ENCODE results near the gene HRH2.

The HRH2 gene

GRCh38 chr5:175738126-175738525, 80.3 kb downstream of the HRH2 start:
- Mint-ChIP-seq H3K4me1 (ENCODE audit: low read depth) (no peaks in the 10 kb centered on the region), H3K27ac (no peak overlapping the region), H3K4me3 (no peak overlapping the region), H3K9me3 (ENCODE audit: low read depth) (no peaks in the 10 kb centered on the region), H3K36me3 (peaks cover 3% of the 10 kb centered on the region), H3K27me3 (peaks cover 17% of the 10 kb centered on the region)

GRCh38 chr5:175738602-175739133, 80.8 kb downstream of the HRH2 start:
- no peak overlapping the region for H3K4me3 Mint-ChIP-seq
- H3K4me1 Mint-ChIP-seq (ENCODE audit: low read depth), result no peaks in the 10 kb centered on the region
- peaks cover 17% of the 10 kb centered on the region for H3K27me3 Mint-ChIP-seq
- H3K9me3 Mint-ChIP-seq (ENCODE audit: low read depth), result no peaks in the 10 kb centered on the region
- peaks cover 4% of the 10 kb centered on the region for H3K36me3 Mint-ChIP-seq
- no peak overlapping the region for H3K27ac Mint-ChIP-seq

- no peak overlapping the region for H3K27ac Mint-ChIP-seq
- no peaks in the 10 kb centered on the region for H3K9me3 Mint-ChIP-seq (ENCODE audit: low read depth)
- no peak overlapping the region for H3K4me3 Mint-ChIP-seq
- peaks cover 18% of the 10 kb centered on the region for H3K27me3 Mint-ChIP-seq
- H3K4me1 Mint-ChIP-seq (ENCODE audit: low read depth), result no peaks in the 10 kb centered on the region
- peaks cover 4% of the 10 kb centered on the region for H3K36me3 Mint-ChIP-seq
Observed at GRCh38 chr5:175740014-175740413, 82.1 kb downstream of the HRH2 start.

- no peak overlapping the region for H3K4me3 Mint-ChIP-seq
- H3K4me1 Mint-ChIP-seq (ENCODE audit: low read depth), result no peaks in the 10 kb centered on the region
- no peak overlapping the region for H3K27ac Mint-ChIP-seq
- H3K36me3 Mint-ChIP-seq, result peaks cover 4% of the 10 kb centered on the region
- no peaks in the 10 kb centered on the region for H3K9me3 Mint-ChIP-seq (ENCODE audit: low read depth)
- H3K27me3 Mint-ChIP-seq, result peaks cover 18% of the 10 kb centered on the region
Observed at GRCh38 chr5:175741556-175741955, 83.7 kb downstream of the HRH2 start.

GRCh38 chr5:175742290-175742994, 84.6 kb downstream of the HRH2 start:
- H3K36me3 Mint-ChIP-seq, result peaks cover 4% of the 10 kb centered on the region
- H3K27ac Mint-ChIP-seq, result no peak overlapping the region
- no peaks in the 10 kb centered on the region for H3K4me1 Mint-ChIP-seq (ENCODE audit: low read depth)
- no peak overlapping the region for H3K4me3 Mint-ChIP-seq
- peaks cover 18% of the 10 kb centered on the region for H3K27me3 Mint-ChIP-seq
- no peaks in the 10 kb centered on the region for H3K9me3 Mint-ChIP-seq (ENCODE audit: low read depth)

GRCh38 chr5:175743676-175744210, 85.9 kb downstream of the HRH2 start:
- H3K27ac Mint-ChIP-seq, result no peak overlapping the region
- no peaks in the 10 kb centered on the region for H3K4me1 Mint-ChIP-seq (ENCODE audit: low read depth)
- no peak overlapping the region for H3K4me3 Mint-ChIP-seq
- H3K36me3 Mint-ChIP-seq, result peaks cover 4% of the 10 kb centered on the region
- peaks cover 18% of the 10 kb centered on the region for H3K27me3 Mint-ChIP-seq
- H3K9me3 Mint-ChIP-seq (ENCODE audit: low read depth), result no peaks in the 10 kb centered on the region

- H3K4me3 Mint-ChIP-seq, result no peak overlapping the region
- no peaks in the 10 kb centered on the region for H3K9me3 Mint-ChIP-seq (ENCODE audit: low read depth)
- peaks cover 4% of the 10 kb centered on the region for H3K36me3 Mint-ChIP-seq
- H3K27me3 Mint-ChIP-seq, result peaks cover 14% of the 10 kb centered on the region
- no peaks in the 10 kb centered on the region for H3K4me1 Mint-ChIP-seq (ENCODE audit: low read depth)
- no peak overlapping the region for H3K27ac Mint-ChIP-seq
Observed at GRCh38 chr5:175745210-175745609, 87.3 kb downstream of the HRH2 start.

GRCh38 chr5:175746851-175747250, 89.0 kb downstream of the HRH2 start:
- Mint-ChIP-seq H3K36me3 (peaks cover 4% of the 10 kb centered on the region), H3K4me1 (ENCODE audit: low read depth) (no peaks in the 10 kb centered on the region), H3K4me3 (no peak overlapping the region), H3K27ac (no peak overlapping the region), H3K27me3 (peaks cover 10% of the 10 kb centered on the region), H3K9me3 (ENCODE audit: low read depth) (no peaks in the 10 kb centered on the region)

GRCh38 chr5:175747539-175748060, 89.7 kb downstream of the HRH2 start:
- no peak overlapping the region for H3K27ac Mint-ChIP-seq
- no peak overlapping the region for H3K4me3 Mint-ChIP-seq
- peaks cover 4% of the 10 kb centered on the region for H3K36me3 Mint-ChIP-seq
- H3K4me1 Mint-ChIP-seq (ENCODE audit: low read depth), result no peaks in the 10 kb centered on the region
- H3K27me3 Mint-ChIP-seq, result peaks cover 10% of the 10 kb centered on the region
- no peaks in the 10 kb centered on the region for H3K9me3 Mint-ChIP-seq (ENCODE audit: low read depth)

GRCh38 chr5:175748650-175749049, 90.8 kb downstream of the HRH2 start:
- no peaks in the 10 kb centered on the region for H3K36me3 Mint-ChIP-seq
- H3K4me1 Mint-ChIP-seq (ENCODE audit: low read depth), result no peaks in the 10 kb centered on the region
- no peak overlapping the region for H3K27ac Mint-ChIP-seq
- peaks cover 8% of the 10 kb centered on the region for H3K27me3 Mint-ChIP-seq
- H3K9me3 Mint-ChIP-seq (ENCODE audit: low read depth), result no peaks in the 10 kb centered on the region
- H3K4me3 Mint-ChIP-seq, result no peak overlapping the region

GRCh38 chr5:175749591-175749990, 91.7 kb downstream of the HRH2 start:
- Mint-ChIP-seq H3K4me1 (ENCODE audit: low read depth) (no peaks in the 10 kb centered on the region), H3K27ac (no peak overlapping the region), H3K27me3 (peaks cover 15% of the 10 kb centered on the region), H3K9me3 (ENCODE audit: low read depth) (no peaks in the 10 kb centered on the region), H3K36me3 (peaks cover 4% of the 10 kb centered on the region), H3K4me3 (no peak overlapping the region)

GRCh38 chr5:175750511-175750931, 92.7 kb downstream of the HRH2 start:
- peaks cover 23% of the 10 kb centered on the region for H3K27me3 Mint-ChIP-seq
- H3K4me1 Mint-ChIP-seq (ENCODE audit: low read depth), result no peaks in the 10 kb centered on the region
- no peaks in the 10 kb centered on the region for H3K9me3 Mint-ChIP-seq (ENCODE audit: low read depth)
- H3K4me3 Mint-ChIP-seq, result no peak overlapping the region
- peaks cover 4% of the 10 kb centered on the region for H3K36me3 Mint-ChIP-seq
- no peak overlapping the region for H3K27ac Mint-ChIP-seq

GRCh38 chr5:175751369-175751768, 93.5 kb downstream of the HRH2 start:
- Mint-ChIP-seq H3K4me1 (ENCODE audit: low read depth) (no peaks in the 10 kb centered on the region), H3K27ac (no peak overlapping the region), H3K4me3 (no peak overlapping the region), H3K27me3 (peaks cover 26% of the 10 kb centered on the region), H3K36me3 (peaks cover 7% of the 10 kb centered on the region), H3K9me3 (ENCODE audit: low read depth) (no peaks in the 10 kb centered on the region)

GRCh38 chr5:175752826-175753535, 95.1 kb downstream of the HRH2 start:
- Mint-ChIP-seq H3K9me3 (ENCODE audit: low read depth) (no peaks in the 10 kb centered on the region), H3K27ac (no peak overlapping the region), H3K4me1 (ENCODE audit: low read depth) (no peaks in the 10 kb centered on the region), H3K4me3 (no peak overlapping the region), H3K27me3 (peaks cover 31% of the 10 kb centered on the region), H3K36me3 (peaks cover 10% of the 10 kb centered on the region)
